Measurements from ENCODE around the gene TEKTIP1. TPM values are rescaled to one million over a fixed set of nuclear protein-coding genes. Genes with fewer than 3 reads are reported as not detected.

The TEKTIP1 gene
- total RNA-seq, 1 experiment from 2014 or later, result 1.3 TPM

DNA sequence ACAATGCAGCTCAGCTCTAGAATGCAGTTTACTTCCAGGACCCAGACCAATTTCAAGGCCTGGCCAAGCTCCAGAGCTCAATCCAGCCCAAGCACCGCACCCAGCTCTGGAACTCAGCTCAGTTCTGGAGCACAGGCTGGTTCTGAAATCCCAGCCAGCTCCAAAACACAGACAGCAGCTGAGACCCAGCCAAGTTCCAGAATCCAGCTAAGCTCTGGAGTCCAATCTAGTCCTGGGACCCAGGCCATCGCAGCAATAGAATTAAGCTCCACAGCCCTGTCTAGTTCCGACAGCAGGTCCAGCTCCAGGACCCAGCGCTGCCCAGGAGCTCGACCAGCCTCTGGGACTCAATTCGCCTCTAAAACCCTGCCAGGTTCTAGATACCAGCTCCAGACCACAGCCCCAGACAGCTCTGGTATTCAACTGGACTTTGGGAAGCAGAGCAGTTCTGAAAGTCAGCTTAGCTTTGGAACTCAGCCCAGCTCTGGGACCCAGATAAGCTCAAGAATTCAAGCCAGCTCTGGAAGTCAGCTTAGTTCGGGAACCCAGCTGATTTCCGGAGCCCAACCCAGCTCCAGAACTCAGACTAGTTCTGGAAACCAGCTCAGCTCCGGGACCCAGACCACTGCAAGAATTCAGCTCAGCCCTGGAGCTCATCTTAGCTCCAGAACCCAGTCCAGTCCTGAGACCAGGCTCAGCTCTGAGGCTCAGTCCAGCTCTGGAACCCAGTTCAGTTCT, 53.1 kb downstream of the TEKTIP1 start:
- no peaks in the 10 kb centered on the region for H4K20me1 ChIP-seq (ENCODE audit: control insufficient read depth, insufficient read depth, insufficient read length)
- H3K18ac ChIP-seq (ENCODE audit: insufficient read length, low read depth, low read length), result no peak overlapping the region
- no peak overlapping the region for H3K9ac ChIP-seq (ENCODE audit: extremely low read depth, insufficient read length, low read length)
- H3K9me3 ChIP-seq (ENCODE audit: control insufficient read depth, low read depth, low read length), result no peaks in the 10 kb centered on the region
- peaks cover 4% of the 10 kb centered on the region; the same call in 1 of the 2 replicates for H3K27me3 ChIP-seq (ENCODE audit: insufficient read depth, low read length)
- H2AFZ ChIP-seq (ENCODE audit: low read length), result no peak overlapping the region
- H3K4me2 ChIP-seq (ENCODE audit: insufficient read depth, insufficient read length, low read length), result no peak overlapping the region
- no peak overlapping the region for H3T11ph ChIP-seq (ENCODE audit: low read length)
- H3K9me3 Mint-ChIP-seq, result peaks cover 13 to 17% of the 10 kb centered on the region in 2 experiments
- no peak overlapping the region for H3K14ac ChIP-seq (ENCODE audit: insufficient read depth, low read length)
- H3K4me1 ChIP-seq (ENCODE audit: insufficient read depth, low read length), result no peaks in the 10 kb centered on the region; the same call in 1 of the 2 replicates
- H2BK15ac ChIP-seq (ENCODE audit: low read depth, low read length), result no peak overlapping the region
- H4K91ac ChIP-seq (ENCODE audit: insufficient read length, low read depth, low read length), result no peak overlapping the region
- H3K27ac Mint-ChIP-seq, result no peak overlapping the region
- peaks cover 61% of the 10 kb centered on the region for H3K27me3 Mint-ChIP-seq (ENCODE audit: low read depth)
- no peak overlapping the region for H3K27ac ChIP-seq (ENCODE audit: insufficient read length, low read depth, low read length)
- no peak overlapping the region for H3K4ac ChIP-seq (ENCODE audit: low read depth, low read length)
- H4K5ac ChIP-seq (ENCODE audit: insufficient read length, low read depth, low read length), result no peak overlapping the region
- H3K23me2 ChIP-seq (ENCODE audit: insufficient read length, low read depth, low read length, poor library complexity, severe bottlenecking), result no peaks in the 10 kb centered on the region
- no peak overlapping the region for H2AK5ac ChIP-seq (ENCODE audit: insufficient read length, low read length)
- H3K56ac ChIP-seq (ENCODE audit: insufficient read length, low read depth, low read length), result no peak overlapping the region
- no peaks in the 10 kb centered on the region for H3K79me2 ChIP-seq (ENCODE audit: insufficient read depth, low read length)
- no peak overlapping the region for H2BK120ac ChIP-seq (ENCODE audit: low read depth, low read length, poor library complexity, severe bottlenecking)
- no peaks in the 10 kb centered on the region; a peak in 1 of 7 replicates for H3K36me3 Mint-ChIP-seq (ENCODE audit: insufficient read depth in 1 of 3, low read depth in 3 of 3)
- TF ChIP-seq, protein P1, sequence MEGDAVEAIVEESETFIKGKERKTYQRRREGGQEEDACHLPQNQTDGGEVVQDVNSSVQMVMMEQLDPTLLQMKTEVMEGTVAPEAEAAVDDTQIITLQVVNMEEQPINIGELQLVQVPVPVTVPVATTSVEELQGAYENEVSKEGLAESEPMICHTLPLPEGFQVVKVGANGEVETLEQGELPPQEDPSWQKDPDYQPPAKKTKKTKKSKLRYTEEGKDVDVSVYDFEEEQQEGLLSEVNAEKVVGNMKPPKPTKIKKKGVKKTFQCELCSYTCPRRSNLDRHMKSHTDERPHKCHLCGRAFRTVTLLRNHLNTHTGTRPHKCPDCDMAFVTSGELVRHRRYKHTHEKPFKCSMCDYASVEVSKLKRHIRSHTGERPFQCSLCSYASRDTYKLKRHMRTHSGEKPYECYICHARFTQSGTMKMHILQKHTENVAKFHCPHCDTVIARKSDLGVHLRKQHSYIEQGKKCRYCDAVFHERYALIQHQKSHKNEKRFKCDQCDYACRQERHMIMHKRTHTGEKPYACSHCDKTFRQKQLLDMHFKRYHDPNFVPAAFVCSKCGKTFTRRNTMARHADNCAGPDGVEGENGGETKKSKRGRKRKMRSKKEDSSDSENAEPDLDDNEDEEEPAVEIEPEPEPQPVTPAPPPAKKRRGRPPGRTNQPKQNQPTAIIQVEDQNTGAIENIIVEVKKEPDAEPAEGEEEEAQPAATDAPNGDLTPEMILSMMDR (conservative IDR thresholded peaks at IDR 0.05), result no peak
- H3K79me1 ChIP-seq (ENCODE audit: insufficient read depth, low read depth, low read length, poor library complexity, severe bottlenecking), result no peaks in the 10 kb centered on the region
- no peak overlapping the region for H3K23ac ChIP-seq (ENCODE audit: insufficient read length, low read depth, low read length)
- H3K4me3 Mint-ChIP-seq, result no peak overlapping the region
- no peak for DNase-seq
- no peak overlapping the region for H2BK5ac ChIP-seq (ENCODE audit: insufficient read length, low read length)
- no peaks in the 10 kb centered on the region for H3K4me1 Mint-ChIP-seq
- no peak overlapping the region for H2BK12ac ChIP-seq (ENCODE audit: insufficient read length, low read depth, low read length)
- H2BK20ac ChIP-seq (ENCODE audit: low read depth, low read length, poor library complexity, severe bottlenecking), result no peak overlapping the region
- no CpG with 5 or more reads among the region's 9 CpGs for WGBS (ENCODE audit: extremely low coverage, insufficient read length, low lambda C conversion rate)
- H4K8ac ChIP-seq (replicated peaks; ENCODE audit: insufficient read length, low read depth, low read length), result no peak overlapping the region
